GDM1 (cell line): ENCODE data around the gene ZNF428.
"Not testable (repeated sequence)": the region's sequence is repeated elsewhere in the genome, so short reads cannot be mapped to it uniquely, and the experiment has no call there.

Experiments used
- DNase-seq: peaks from one replicate; lab custom pipeline; 2025; lab: John Stamatoyannopoulos, UW

Gene ZNF428

DNA sequence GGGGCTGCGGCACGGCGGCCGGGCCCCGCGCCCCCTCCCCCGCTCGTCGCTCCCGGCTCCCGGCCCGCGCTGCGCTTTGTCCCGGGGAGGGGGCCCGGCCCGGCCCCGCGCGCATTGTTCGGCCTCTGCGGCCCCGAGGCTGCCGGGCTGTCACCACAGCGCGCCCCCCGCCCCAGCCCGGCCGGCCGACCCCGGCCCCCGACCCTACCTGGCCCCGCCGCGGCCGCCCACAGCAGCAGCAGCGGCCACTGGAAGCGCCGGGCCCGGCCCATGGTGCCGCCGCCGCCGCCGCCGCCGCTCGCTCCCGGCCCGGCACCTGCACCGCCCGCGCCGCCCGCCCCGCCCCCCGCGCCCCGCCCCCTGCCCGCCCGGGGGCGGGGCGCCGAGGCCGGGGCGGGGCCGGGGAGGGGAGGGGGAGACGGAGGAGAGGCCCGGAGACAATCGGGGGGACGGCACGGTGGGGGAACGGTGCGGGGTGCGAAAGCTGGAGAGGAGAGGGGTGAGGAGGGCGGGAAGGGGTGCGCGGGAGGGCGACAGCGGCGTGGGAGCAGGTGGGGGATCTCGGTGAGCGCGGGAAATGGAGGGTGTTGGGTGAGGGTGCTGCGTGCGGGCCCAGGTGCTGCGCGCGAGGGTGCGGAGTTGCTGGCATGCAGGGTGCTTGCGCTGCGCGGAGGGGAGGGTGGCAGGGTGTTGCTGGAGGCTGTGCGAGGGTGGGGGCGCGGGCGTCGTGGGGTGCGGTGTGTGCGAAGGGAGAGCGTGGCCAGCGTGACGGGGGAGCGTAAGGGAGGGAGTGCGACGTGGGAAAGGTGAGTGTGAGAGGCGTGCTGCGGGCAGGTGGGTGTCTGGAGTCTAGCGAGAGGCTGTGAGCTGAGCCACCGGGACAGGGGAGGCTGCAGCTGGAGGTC lies 20.3 kb upstream of the ZNF428 start, which contains the start of gene CADM4:
TSS of gene CADM4 (minus strand) at position 332 of the 905 bp plus-strand sequence. CDS start at position 272, 60 bp downstream.
- no peak for DNase-seq

- no peak for DNase-seq
Measured at GRCh38 chr19:43638995-43639518, 19.6 kb upstream of the ZNF428 start.

GRCh38 chr19:43638214-43638994 lies 19.0 kb upstream of the ZNF428 start:
- no peak for DNase-seq

DNA sequence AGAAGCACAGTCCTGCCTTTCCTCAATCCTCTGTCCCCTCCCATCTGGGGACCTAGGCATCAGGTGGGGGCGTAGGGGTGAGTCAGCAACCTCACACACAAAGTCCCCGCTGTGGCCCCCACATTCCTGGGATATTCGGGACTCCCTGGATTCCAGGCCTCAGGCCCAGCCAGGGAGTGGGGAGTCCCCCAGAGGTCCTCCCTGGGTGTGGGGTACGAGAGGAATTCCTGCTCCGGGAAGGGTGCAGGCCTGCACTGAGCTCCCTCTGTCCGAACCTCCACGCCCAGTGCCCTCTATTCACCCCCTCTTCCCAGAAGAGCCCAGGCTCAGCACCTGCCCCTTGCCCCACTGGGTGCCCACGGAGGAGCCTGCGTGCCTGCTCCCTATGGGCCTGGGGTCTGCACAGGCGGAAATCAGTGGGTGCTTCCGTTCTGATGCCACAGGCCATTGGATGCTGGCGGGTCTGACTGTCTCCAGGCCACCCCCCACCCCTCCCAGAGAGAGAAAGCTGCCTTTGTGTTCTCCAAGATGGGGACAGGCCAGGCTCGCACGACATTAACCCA lies 16.8 kb upstream of the ZNF428 start:
- DNase-seq, result no peak

DNA sequence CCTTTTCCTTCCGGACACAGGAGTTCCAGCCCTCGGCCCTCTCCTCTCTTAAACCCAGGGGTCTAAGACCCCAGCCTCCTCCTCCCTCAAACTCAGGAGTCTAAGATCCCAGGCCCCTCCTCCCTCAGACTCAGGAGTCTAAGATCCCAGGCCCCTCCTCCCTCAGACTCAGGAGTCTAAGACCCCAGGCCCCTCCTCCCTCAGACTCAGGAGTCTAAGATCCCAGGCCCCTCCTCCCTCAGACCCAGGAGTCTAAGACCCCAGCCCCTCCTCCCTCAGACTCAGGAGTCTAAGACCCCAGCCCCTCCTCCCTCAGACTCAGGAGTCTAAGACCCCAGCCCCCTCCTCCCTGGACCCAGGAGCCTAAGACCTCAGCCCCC lies 16.1 kb upstream of the ZNF428 start:
- DNase-seq, result not testable (repeated sequence)

DNA sequence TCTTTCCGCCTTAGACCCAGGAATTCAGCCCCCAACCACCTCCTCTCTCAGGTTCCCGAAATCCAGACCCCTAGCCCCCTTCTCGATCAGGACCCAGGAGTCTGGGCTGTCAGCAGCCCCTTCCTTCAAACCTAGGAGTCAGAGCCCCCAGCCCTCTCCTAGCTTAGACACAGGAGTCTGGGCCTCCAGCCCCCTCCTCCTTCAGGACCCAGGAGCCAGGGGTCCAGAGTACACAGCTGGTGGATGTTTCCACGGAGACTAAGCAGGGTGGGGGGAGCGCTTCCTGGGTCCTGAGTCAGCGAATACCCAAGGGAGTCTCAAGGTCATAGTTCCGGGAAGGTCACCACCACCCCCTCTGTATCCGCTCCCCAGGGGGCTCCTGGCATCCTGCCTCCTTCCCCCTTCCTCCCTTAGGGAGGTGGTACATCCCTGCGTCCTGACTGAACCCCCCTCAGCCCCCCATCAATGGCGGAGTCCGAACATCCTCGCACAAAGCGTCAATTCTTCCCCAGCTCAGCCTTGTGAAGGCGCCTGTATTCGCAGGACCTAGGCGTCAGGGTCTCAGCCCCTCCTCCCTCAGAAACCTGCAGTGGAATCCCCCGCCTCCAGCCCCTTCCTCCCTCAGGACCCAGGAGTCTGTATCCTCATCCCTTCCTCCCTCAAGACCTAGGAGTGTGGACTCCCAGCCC lies 15.6 kb upstream of the ZNF428 start:
- no peak for DNase-seq

DNA sequence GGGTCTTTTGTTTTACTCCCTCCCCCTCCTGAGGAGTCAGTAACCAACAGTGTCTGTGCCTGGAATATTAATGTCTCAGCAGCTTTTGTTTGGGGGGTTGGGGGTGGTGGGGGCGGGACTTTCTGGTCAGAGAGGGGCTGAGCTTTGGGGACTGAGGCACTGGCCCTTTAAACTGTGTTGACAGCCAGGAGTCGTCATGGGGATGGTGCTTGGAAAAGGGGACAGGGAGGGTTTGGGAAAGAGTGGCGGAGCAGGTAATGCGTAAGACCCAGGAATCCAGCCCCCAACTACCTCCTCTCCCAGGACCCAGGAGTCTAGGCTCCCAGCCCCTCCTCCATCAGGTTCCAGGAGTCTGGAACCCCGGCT lies 15.1 kb upstream of the ZNF428 start:
- no peak for DNase-seq

GRCh38 chr19:43634068-43634467 lies 14.6 kb upstream of the ZNF428 start:
- no peak for DNase-seq

- DNase-seq, result no peak
Measured at GRCh38 chr19:43633520-43633919, 14.1 kb upstream of the ZNF428 start.

GRCh38 chr19:43631491-43631890 lies 12.1 kb upstream of the ZNF428 start:
- no peak for DNase-seq

DNA sequence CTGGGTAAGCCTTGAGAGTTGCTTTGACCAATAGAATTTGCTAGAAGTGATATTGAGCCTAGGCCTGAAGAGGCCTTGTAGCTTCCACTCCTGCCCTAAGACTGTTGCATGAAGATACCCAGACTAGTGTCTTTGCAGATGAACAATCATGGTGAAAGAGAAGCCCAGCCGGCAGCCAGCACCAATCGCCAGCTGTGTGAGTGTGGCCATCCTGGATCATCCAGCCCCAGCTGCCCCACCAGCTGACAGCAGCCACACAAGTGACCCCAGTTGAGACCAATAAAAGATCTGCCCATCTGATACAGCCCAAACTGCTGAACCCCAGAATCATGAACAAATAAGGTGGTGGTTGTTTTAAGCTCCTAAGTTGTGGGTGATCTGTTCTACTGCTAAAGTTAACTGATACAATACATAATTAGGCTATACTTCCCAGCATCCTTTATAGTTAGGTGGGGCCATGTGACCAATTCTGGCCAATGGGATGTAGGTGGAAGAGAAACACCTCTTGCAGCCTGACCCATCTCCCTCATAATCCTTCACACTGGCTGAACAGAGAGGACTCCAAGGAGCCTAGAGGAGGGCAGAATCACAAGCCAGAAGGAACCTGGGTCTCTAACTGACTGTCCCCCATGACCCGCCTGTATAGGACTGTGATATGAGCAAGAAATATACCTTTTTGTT lies 9.4 kb upstream of the ZNF428 start:
- no peak for DNase-seq

GRCh38 chr19:43626838-43627237 lies 7.4 kb upstream of the ZNF428 start:
- DNase-seq, result no peak

DNA sequence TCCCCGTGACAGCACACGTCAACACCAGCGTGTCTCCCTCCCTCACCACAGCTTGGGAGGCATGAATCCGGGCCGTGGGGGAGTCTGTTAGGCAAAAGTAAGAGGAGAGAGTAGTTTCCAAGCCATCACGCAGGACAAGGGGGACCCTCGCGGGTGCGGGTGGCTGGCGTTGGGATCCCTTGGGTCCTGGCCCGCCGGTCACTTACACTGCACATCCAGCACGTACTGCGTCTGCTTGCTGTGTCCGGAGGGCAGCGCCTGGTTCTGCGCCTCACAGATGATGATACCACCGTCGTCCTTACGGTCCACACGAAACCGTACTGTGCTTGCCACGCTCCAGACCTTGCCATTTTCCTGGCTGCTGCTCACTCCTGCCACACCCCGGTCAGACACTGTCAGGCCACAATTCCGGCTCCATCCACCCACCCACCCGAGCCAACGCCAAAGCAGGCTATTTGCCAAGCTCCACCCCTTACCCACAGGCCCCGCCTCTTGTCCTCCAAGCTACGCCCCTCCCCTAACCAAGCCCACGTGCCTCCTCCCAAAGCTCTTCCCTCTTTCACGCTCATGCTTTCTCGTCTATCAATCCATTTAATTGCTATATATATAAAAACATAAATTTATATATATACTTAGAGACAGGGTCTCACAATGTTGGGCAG lies 6.6 kb upstream of the ZNF428 start:
- DNase-seq, result no peak

DNA sequence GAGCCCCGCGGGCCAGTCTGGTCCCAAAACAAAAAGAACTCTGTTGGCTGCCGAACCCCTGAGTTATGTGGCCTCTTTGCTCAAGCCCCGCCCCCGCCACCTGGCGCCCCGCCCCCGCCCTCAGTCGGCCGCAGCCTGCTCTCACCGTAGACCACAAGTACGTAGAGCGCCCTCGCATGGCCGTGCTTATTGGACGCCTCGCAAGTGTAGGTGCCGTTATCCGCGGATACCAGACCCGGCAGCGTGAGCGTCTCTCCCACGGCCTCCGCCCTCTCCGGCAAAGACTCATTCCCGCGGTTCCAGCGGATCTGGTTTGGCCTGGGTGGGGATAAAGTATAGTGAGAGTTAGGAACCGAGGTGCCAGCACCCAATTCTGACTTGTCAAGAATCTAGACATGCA lies 5.5 kb upstream of the ZNF428 start:
- DNase-seq, result no peak

DNA sequence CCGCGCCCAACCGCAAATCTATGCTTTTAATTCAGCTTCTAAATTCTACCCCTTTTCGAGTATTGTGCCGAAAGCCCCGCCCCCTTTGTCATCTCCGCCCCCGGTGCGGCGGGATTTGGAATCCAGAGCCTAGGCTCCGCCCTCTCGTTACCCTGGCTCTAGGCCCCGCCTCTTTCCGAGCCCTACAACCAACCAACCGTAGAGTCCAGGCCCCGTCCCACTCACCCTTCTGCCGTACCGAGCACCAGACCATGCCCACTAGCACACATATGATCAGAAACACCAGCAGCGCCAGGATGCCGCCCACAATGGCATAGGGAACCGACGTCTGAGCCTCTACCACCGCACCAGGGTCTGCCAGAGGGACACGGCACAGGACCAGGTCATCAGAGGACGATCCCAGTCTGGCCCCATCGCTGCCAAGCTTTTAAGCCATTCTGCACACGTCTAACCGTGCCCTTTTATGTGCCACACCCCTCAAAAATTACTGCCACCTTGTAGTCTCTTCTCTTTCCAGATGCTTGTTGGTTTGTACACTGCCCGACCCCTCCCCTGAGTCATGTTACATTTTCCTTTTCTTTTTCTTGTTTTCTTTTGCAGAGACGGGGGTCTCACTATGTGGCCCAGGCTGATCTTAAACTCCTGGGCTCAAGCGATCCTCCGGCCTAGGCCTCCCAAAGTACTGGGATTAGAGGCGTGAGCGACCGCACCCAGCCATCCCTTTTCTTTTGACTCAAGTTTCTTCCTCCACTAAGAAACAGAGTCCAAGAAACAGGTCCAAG lies 4.7 kb upstream of the ZNF428 start:
- no peak for DNase-seq

- DNase-seq, result no peak
Measured at GRCh38 chr19:43622956-43623355, 3.5 kb upstream of the ZNF428 start.

DNA sequence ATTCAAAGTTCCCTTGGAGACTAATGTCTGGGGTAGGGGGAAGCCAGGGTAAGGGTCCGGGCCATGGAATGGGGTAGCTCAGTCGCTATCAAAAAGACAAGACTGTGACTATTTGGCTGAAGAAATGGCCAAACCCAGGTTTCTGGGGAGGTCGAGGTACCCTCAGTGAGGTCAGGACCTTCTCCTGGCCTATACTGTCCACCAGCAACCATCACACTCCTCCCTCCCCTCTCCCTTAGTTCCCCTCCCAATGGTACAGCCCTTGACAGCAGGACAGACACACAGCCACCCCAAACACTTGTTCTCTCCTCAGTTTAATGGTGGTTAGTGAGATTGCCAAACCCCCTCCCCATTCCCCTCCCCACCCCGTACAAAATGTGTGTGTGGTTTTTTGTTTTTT lies 2.6 kb upstream of the ZNF428 start:
- DNase-seq, result no peak

GRCh38 chr19:43620061-43621001 lies 902 bp upstream of the ZNF428 start:
- no peak for DNase-seq

- DNase-seq, result peak; percentile 65
Measured at GRCh38 chr19:43618921-43619261, 538 bp downstream of the ZNF428 start.
